HG02840 (cell line): ENCODE results near the gene ZBED1.
"Not testable (repeated sequence)": the region's sequence is repeated elsewhere in the genome, so short reads cannot be mapped to it uniquely, and the experiment has no call there.

Experiments used
- ATAC-seq: cut with Tn5 transposase; IDR thresholded peaks from one replicate; pipeline ENCODE4 v1.9.1; 2021; ENCODE audit warnings: mild to moderate bottlenecking, moderate library complexity, moderate number of reproducible peaks; ENCODE audit not compliant: unreplicated experiment, low FRiP score

The ZBED1 gene

GRCh38 chrX:2460821-2461710, 39.7 kb downstream of the ZBED1 start:
- ATAC-seq, result not testable (repeated sequence)

- ATAC-seq, result not testable (repeated sequence)
Observed at GRCh38 chrX:2460048-2460447, 40.7 kb downstream of the ZBED1 start.

DNA sequence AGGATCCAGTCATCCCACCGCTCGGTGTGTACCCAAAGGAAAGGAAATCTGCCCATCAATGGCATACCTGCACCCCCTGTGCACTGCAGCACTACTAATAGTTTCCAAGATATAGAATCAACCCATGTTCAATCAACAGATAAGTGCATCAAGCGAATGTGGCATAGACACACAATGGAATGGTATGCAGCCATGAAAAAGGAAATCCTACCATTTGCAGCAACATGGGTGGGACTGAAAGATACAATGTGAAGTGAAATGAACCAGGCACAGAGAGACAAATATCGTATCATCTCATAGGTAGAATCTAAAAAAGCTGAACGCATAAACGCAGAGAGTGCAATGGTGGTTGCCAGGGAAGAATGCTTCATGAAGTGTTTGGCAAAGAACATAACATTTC, 42.5 kb downstream of the ZBED1 start:
- no peak for ATAC-seq

- ATAC-seq, result no peak
Observed at GRCh38 chrX:2457289-2458133, 43.3 kb downstream of the ZBED1 start.

- not testable (repeated sequence) for ATAC-seq
Observed at GRCh38 chrX:2456091-2456490, 44.7 kb downstream of the ZBED1 start.

GRCh38 chrX:2454620-2455019, 46.2 kb downstream of the ZBED1 start:
- ATAC-seq, result not testable (repeated sequence)

GRCh38 chrX:2452799-2453198, 48.0 kb downstream of the ZBED1 start:
- ATAC-seq, result no peak

GRCh38 chrX:2452317-2452784, 48.4 kb downstream of the ZBED1 start:
- no peak for ATAC-seq

GRCh38 chrX:2451501-2452316, 49.1 kb downstream of the ZBED1 start:
- ATAC-seq, result no peak

DNA sequence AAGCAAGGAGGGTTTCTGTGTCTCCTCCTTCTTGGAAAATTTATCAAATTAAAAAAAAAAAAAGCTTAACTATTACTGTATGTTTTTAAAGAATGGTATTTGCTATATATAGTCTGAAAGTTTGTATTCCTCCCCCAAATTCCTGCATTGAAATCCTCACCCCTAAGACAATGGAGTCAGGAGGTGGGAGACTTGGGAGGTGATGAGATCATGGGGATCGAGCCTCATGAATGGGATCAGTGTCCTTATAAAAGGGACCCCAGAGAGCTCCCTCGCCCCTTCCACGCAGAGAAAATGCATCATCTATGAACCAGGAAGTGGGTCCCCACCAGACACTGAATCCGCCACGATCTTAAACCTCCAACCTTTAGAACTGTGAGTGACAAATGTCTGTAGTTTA, 50.1 kb downstream of the ZBED1 start:
- no peak for ATAC-seq

GRCh38 chrX:2449135-2449886, 51.5 kb downstream of the ZBED1 start:
- ATAC-seq, result no peak

DNA sequence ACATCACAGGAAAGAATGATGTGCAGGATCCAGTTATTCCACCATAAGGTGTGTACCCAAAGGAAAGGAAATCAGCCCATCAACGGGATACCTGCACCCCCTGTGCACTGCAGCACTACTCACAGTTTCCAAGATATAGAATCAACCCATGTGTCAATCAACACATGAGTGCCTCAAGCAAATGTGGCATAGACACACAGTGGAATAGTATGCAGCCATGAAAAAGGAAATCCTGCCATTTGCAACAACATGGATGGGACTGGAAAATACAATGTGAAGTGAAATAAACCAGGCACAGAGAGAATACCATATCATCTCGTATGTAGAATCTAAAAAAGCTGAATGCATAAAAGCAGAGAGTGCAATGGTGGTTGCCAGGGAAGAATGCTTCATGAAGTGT, 53.3 kb downstream of the ZBED1 start:
- no peak for ATAC-seq

DNA sequence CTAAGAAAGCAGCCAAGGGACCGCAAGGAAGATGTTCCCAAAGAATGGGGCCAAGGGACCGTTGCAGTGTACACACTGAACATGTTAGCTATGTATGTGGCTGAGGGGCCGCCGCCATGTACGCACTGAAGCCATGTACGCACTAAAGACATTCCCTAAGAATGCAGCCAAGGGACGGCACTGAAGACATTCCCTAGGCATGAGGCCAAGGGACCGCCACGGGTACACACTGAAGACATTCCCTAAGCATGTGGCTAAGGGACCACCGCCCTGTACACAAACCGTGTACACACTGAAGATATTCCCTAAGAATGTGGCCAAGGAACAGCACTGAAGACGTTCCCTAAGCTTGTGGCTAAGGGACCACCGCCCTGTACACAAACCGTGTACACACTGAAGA, 54.0 kb downstream of the ZBED1 start:
- ATAC-seq, result no peak

- ATAC-seq, result no peak
Observed at GRCh38 chrX:2445662-2446623, 54.8 kb downstream of the ZBED1 start.

DNA sequence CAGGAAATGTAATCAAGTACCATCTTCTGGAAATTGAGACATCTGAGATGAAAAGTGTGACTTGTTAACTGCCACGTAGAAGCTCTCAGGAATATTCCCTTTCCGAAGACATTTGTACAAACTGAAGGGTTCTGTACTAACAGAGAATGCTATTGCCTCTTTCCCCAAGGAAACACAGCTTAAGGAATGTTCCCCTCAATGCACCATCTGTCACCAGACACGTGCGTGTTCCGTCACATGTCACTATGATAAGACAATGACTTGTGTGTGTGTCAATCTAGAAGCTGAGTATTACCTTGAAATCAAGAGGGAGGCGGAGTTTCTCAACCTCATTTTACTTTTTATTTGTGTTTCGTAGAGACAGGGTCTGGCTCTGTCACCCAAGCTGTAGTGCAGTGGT, 58.1 kb downstream of the ZBED1 start:
- ATAC-seq, result no peak

GRCh38 chrX:2441466-2441865, 59.3 kb downstream of the ZBED1 start:
- ATAC-seq, result no peak

DNA sequence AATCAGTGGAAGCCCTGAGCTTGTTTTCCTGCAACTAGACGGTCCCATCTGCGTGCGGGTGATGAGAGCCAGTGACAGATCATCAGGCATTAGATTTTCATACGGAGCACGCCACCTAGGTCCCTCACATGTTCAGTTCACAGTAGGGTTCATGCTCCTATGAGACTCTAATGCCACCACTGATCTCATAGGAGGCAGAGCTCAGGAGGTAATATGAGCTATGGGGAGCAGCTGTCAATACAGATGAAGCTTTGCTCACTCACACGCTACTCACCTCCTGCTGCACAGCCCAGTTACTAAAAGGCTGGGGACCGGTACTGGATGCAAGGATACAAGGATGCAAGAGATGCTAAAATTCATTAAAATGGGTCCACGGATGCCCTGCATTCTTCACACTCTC, 61.2 kb downstream of the ZBED1 start:
- no peak for ATAC-seq
